22Rv1 (cell line): ENCODE data around the gene OTOP2.

Experiments
- H3K27ac ChIP-seq: fragments of 450-650 bp; 2 replicates; pipeline ENCODE4 v1.5.1; 2017
- ZFX ChIP-seq: fragments of 450-650 bp; IDR thresholded peaks from 2 replicates; pipeline ENCODE4 v1.6.1; 2017; ENCODE audit warnings: antibody characterized with exemption, borderline replicate concordance
- TF ChIP-seq, protein P1 (sequence below): fragments of 450-650 bp; IDR thresholded peaks from 2 replicates; pipeline ENCODE4 v1.5.1; 2017; ENCODE audit warnings: mild to moderate bottlenecking

Gene OTOP2

DNA sequence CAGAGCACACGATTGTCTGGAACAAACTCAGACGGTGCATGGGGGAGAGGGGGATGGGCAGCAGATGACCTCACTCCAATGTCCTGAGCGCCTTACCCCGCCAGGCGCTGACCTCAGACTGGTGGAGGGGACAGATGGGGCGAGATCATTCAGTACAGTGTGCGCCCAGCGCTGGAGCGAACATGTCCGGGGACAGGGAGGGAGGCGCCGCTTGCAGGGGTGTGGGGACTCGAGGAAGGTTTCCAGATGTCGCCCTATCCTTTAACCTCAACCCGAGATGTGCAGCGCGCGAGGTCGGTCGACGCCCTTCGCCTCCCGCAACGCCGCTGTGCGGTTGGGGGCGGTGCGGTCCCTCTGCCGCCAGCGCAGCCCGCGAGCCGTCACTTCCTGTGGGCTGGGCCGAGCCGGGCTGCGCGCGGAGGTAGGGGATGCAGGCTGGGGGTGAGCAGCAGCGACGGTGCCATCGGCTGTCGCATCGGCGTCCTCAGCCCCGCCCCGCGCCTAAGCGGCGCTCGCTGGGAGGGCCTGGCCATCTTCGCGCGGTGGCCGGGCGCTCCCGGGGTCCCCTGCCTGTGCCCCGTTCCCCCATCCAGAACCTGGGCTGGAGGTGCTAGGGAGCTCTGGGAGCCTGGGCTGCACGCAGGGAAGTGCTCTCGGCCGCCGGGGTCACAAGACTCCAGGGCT is 58.0 kb downstream of the OTOP2 start:
- H3K27ac ChIP-seq: peak overlapping the region; percentile 82
- no peak for TF ChIP-seq ZFX
- TF ChIP-seq, protein P1, sequence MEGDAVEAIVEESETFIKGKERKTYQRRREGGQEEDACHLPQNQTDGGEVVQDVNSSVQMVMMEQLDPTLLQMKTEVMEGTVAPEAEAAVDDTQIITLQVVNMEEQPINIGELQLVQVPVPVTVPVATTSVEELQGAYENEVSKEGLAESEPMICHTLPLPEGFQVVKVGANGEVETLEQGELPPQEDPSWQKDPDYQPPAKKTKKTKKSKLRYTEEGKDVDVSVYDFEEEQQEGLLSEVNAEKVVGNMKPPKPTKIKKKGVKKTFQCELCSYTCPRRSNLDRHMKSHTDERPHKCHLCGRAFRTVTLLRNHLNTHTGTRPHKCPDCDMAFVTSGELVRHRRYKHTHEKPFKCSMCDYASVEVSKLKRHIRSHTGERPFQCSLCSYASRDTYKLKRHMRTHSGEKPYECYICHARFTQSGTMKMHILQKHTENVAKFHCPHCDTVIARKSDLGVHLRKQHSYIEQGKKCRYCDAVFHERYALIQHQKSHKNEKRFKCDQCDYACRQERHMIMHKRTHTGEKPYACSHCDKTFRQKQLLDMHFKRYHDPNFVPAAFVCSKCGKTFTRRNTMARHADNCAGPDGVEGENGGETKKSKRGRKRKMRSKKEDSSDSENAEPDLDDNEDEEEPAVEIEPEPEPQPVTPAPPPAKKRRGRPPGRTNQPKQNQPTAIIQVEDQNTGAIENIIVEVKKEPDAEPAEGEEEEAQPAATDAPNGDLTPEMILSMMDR: peak; percentile 21; the same call in 1 of the 2 replicates

- H3K27ac ChIP-seq: peak overlapping the region; percentile 82
These were observed 58.7 kb downstream of the OTOP2 start for GRCh38 chr17:74982663-74983313.
